ENCODE measurements around the gene RRP1.
A peak's percentile ranks its signal among the peaks of the same experiment; 100 is the strongest.

RRP1 gene

GRCh38 chr21:43808832-43809251, 19.5 kb downstream of the RRP1 start:
- Mint-ChIP-seq H3K4me1 (peaks cover 35 to 70% of the 10 kb centered on the region in 2 donors), H3K9me3 (no peaks in the 10 kb centered on the region), H3K27ac (no peak overlapping the region), H3K27me3 (no peaks in the 10 kb centered on the region), H3K4me3 (no peak overlapping the region), H3K36me3 (peaks cover 26 to 45% of the 10 kb centered on the region in 2 donors)
- no peak for DNase-seq
- no peak for ATAC-seq (replicated peaks)

GRCh38 chr21:43809346-43809799, 20.0 kb downstream of the RRP1 start:
- DNase-seq (no peak), ATAC-seq (replicated peaks) (no peak)
- peaks cover 30 to 66% of the 10 kb centered on the region in 2 donors for H3K4me1 Mint-ChIP-seq
- H3K36me3 Mint-ChIP-seq, result peaks cover 21 to 40% of the 10 kb centered on the region in 2 donors
- peaks cover 0 to 3% of the 10 kb centered on the region in 2 donors for H3K27me3 Mint-ChIP-seq
- H3K9me3 Mint-ChIP-seq, result no peaks in the 10 kb centered on the region
- H3K27ac Mint-ChIP-seq, result no peak overlapping the region
- H3K4me3 Mint-ChIP-seq, result no peak overlapping the region

GRCh38 chr21:43809853-43810504, 20.6 kb downstream of the RRP1 start:
- no peak overlapping the region for H3K27ac Mint-ChIP-seq
- peaks cover 32 to 66% of the 10 kb centered on the region in 2 donors for H3K4me1 Mint-ChIP-seq
- H3K36me3 Mint-ChIP-seq, result peaks cover 23 to 34% of the 10 kb centered on the region in 2 donors
- peaks cover 4 to 10% of the 10 kb centered on the region in 2 donors for H3K27me3 Mint-ChIP-seq
- DNase-seq (no peak), ATAC-seq (replicated peaks) (no peak)
- H3K4me3 Mint-ChIP-seq, result no peak overlapping the region
- peaks cover 0 to 2% of the 10 kb centered on the region in 2 donors for H3K9me3 Mint-ChIP-seq

GRCh38 chr21:43810505-43811261, 21.3 kb downstream of the RRP1 start:
- Mint-ChIP-seq H3K27ac (peak overlapping the region; percentile 47), H3K9me3 (peaks cover 0 to 2% of the 10 kb centered on the region in 2 donors), H3K36me3 (peaks cover 22 to 30% of the 10 kb centered on the region in 2 donors), H3K4me3 (no peak overlapping the region), H3K27me3 (peaks cover 5 to 10% of the 10 kb centered on the region in 2 donors), H3K4me1 (peaks cover 29 to 59% of the 10 kb centered on the region in 2 donors)
- peak; percentile 93 to 94 for ATAC-seq (replicated peaks)
- peak; percentile 85 for DNase-seq

- DNase-seq (no peak), ATAC-seq (replicated peaks) (no peak)
- Mint-ChIP-seq H3K4me1 (peaks cover 22 to 51% of the 10 kb centered on the region in 2 donors), H3K36me3 (peaks cover 14 to 22% of the 10 kb centered on the region in 2 donors), H3K9me3 (peaks cover 0 to 2% of the 10 kb centered on the region in 2 donors), H3K4me3 (no peak overlapping the region), H3K27me3 (peaks cover 5 to 10% of the 10 kb centered on the region in 2 donors), H3K27ac (peak overlapping the region; percentile 25)
Observed at GRCh38 chr21:43811262-43812105, 22.1 kb downstream of the RRP1 start.

GRCh38 chr21:43812139-43812821, 22.9 kb downstream of the RRP1 start:
- peaks cover 0 to 2% of the 10 kb centered on the region in 2 donors for H3K9me3 Mint-ChIP-seq
- H3K4me3 Mint-ChIP-seq, result no peak overlapping the region
- peaks cover 11 to 15% of the 10 kb centered on the region in 2 donors for H3K36me3 Mint-ChIP-seq
- H3K27me3 Mint-ChIP-seq, result peaks cover 5 to 10% of the 10 kb centered on the region in 2 donors
- H3K4me1 Mint-ChIP-seq, result peaks cover 18 to 43% of the 10 kb centered on the region in 2 donors
- DNase-seq, result no peak
- ATAC-seq (replicated peaks), result no peak
- H3K27ac Mint-ChIP-seq, result no peak overlapping the region

GRCh38 chr21:43812957-43813655, 23.7 kb downstream of the RRP1 start:
- Mint-ChIP-seq H3K9me3 (peaks cover 0 to 2% of the 10 kb centered on the region in 2 donors), H3K4me3 (no peak overlapping the region), H3K36me3 (peaks cover 11 to 15% of the 10 kb centered on the region in 2 donors), H3K4me1 (peaks cover 18 to 38% of the 10 kb centered on the region in 2 donors), H3K27ac (no peak overlapping the region), H3K27me3 (peaks cover 5 to 10% of the 10 kb centered on the region in 2 donors)
- DNase-seq, result no peak
- ATAC-seq (replicated peaks), result no peak

GRCh38 chr21:43813656-43813980, 24.2 kb downstream of the RRP1 start:
- H3K4me3 Mint-ChIP-seq, result no peak overlapping the region
- DNase-seq (no peak), ATAC-seq (replicated peaks) (no peak)
- H3K27me3 Mint-ChIP-seq, result peaks cover 5 to 10% of the 10 kb centered on the region in 2 donors
- no peak overlapping the region for H3K27ac Mint-ChIP-seq
- H3K4me1 Mint-ChIP-seq, result peaks cover 18 to 39% of the 10 kb centered on the region in 2 donors
- H3K9me3 Mint-ChIP-seq, result peaks cover under 1 to 4% of the 10 kb centered on the region in 2 donors
- H3K36me3 Mint-ChIP-seq, result peaks cover 12% of the 10 kb centered on the region in 2 donors

GRCh38 chr21:43814215-43815106, 25.1 kb downstream of the RRP1 start:
- Mint-ChIP-seq H3K4me1 (peaks cover 20 to 39% of the 10 kb centered on the region in 2 donors), H3K36me3 (peaks cover 12 to 13% of the 10 kb centered on the region in 2 donors), H3K27ac (no peak overlapping the region), H3K27me3 (peaks cover 5 to 10% of the 10 kb centered on the region in 2 donors), H3K9me3 (peaks cover 6 to 9% of the 10 kb centered on the region in 2 donors), H3K4me3 (peak overlapping the region in 1 of 2 donors; percentile 33)
- no peak for DNase-seq
- ATAC-seq (replicated peaks), result no peak

GRCh38 chr21:43815107-43815613, 25.8 kb downstream of the RRP1 start:
- H3K27ac Mint-ChIP-seq, result no peak overlapping the region
- peaks cover 6 to 9% of the 10 kb centered on the region in 2 donors for H3K9me3 Mint-ChIP-seq
- peaks cover 9 to 12% of the 10 kb centered on the region in 2 donors for H3K36me3 Mint-ChIP-seq
- H3K4me3 Mint-ChIP-seq, result peak overlapping the region in 1 of 2 donors; percentile 33
- no peak for ATAC-seq (replicated peaks)
- DNase-seq, result no peak
- H3K27me3 Mint-ChIP-seq, result peaks cover 5 to 10% of the 10 kb centered on the region in 2 donors
- peaks cover 20 to 36% of the 10 kb centered on the region in 2 donors for H3K4me1 Mint-ChIP-seq

- Mint-ChIP-seq H3K36me3 (peaks cover 8 to 9% of the 10 kb centered on the region in 2 donors), H3K4me3 (no peak overlapping the region), H3K9me3 (peaks cover 6 to 9% of the 10 kb centered on the region in 2 donors), H3K27ac (no peak overlapping the region), H3K4me1 (peaks cover 14 to 29% of the 10 kb centered on the region in 2 donors), H3K27me3 (peaks cover 5 to 10% of the 10 kb centered on the region in 2 donors)
- DNase-seq (no peak), ATAC-seq (replicated peaks) (no peak)
Observed at GRCh38 chr21:43815991-43816390, 26.6 kb downstream of the RRP1 start.

- Mint-ChIP-seq H3K4me1 (peaks cover 13 to 24% of the 10 kb centered on the region in 2 donors), H3K9me3 (peaks cover 6 to 9% of the 10 kb centered on the region in 2 donors), H3K4me3 (no peak overlapping the region), H3K36me3 (peaks cover 8 to 9% of the 10 kb centered on the region in 2 donors), H3K27me3 (peaks cover 5 to 10% of the 10 kb centered on the region in 2 donors), H3K27ac (no peak overlapping the region)
- DNase-seq (no peak), ATAC-seq (replicated peaks) (no peak)
Observed at GRCh38 chr21:43816611-43817071, 27.3 kb downstream of the RRP1 start.

Data from stimulated activated naive B cell treated with anti-CD40 and anti-IgM and Interleukin-4, amounts not matched to agents 10 μg/mL and 1 μg/mL and 100 μg/mL, for 72 hours (primary cell).